Muscle layer of duodenum (tissue), 2 donors: ENCODE measurements around the gene TXNDC12.

Experiments used
- H3K27ac ChIP-seq: one replicate; pipeline ENCODE4 v1.7.0; 2013; ENCODE audit warnings: mild to moderate bottlenecking, low read length
- H3K27me3 ChIP-seq: one replicate; pipeline ENCODE4 v1.7.0; 2013; ENCODE audit warnings: low read depth, mild to moderate bottlenecking, control low read depth, low read length
- H3K36me3 ChIP-seq, 2 donors: one replicate each; pipeline ENCODE4 v1.7.0; 2013; ENCODE audit warnings: low read length in 2 of 2, control low read depth in 1 of 2, mild to moderate bottlenecking in 1 of 2; ENCODE audit not compliant: insufficient read depth in 2 of 2, control insufficient read depth in 1 of 2
- H3K4me1 ChIP-seq, 2 donors: one replicate each; pipeline ENCODE4 v1.7.0; 2013; ENCODE audit warnings: low read length in 2 of 2, mild to moderate bottlenecking in 2 of 2, control low read depth in 1 of 2, moderate library complexity in 1 of 2; ENCODE audit not compliant: insufficient read depth in 2 of 2, control insufficient read depth in 1 of 2
- H3K4me3 ChIP-seq, 2 donors: one replicate each; pipeline ENCODE4 v1.7.0; 2013; ENCODE audit warnings: low read length in 2 of 2, low read depth in 1 of 2, mild to moderate bottlenecking in 1 of 2
- H3K9me3 ChIP-seq, 2 donors: one replicate each; pipeline ENCODE4 v1.7.0; 2013; ENCODE audit warnings: low read length in 2 of 2, control low read depth in 1 of 2, mild to moderate bottlenecking in 1 of 2; ENCODE audit not compliant: control insufficient read depth in 1 of 2
- donor health status: healthy.

The TXNDC12 gene

DNA sequence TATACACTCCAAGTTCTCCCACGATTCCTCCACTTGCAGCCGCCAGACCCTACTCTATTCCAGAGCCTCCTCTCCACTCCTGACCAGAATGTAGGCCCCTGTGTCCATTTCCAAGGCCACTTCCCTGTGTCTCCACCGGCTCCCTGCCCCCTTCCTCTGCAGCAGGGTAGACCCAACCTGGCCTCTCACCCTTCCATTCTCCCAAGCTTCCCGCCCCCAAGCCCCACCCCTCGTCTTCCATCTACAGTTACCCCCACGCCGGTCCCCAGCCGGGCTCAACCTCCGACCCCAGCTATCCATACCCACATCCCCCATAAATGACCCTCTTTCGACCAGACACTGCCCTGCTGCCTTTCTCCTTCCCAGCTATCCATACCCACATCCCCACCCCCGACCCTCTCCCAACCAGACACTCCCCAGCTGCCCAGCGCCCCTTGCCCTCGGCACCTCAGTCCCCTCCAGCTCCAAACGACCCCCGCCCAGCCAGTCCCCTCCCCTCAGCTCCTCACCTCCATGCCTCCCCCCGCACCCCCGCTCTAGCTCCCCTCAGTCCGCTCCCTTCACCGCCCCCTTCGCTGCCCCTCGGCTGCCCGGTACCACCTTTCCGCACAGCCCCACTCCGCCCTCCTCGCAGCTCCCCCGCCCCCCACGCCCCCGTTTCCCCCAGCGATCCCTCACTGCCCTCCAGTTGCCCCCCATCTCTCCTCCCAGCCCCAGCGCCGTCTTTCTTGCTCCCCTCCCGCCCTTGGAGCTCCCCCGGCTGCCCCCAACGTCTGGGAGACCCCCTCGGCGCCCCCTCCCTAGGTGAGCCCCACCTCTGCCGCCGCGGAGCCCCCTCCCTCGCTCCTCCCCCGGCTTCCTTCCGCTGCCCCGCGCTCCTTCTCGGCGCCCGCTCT, 65.2 kb downstream of the TXNDC12 start:
- no peak overlapping the region for H3K27ac ChIP-seq
- peak overlapping the region in 1 of 2 donors; percentile 66 for H3K4me3 ChIP-seq
- H3K36me3 ChIP-seq, result no peaks in the 10 kb centered on the region
- H3K4me1 ChIP-seq, result no peaks in the 10 kb centered on the region
- peaks cover 24% of the 10 kb centered on the region for H3K27me3 ChIP-seq
- no peaks in the 10 kb centered on the region for H3K9me3 ChIP-seq

DNA sequence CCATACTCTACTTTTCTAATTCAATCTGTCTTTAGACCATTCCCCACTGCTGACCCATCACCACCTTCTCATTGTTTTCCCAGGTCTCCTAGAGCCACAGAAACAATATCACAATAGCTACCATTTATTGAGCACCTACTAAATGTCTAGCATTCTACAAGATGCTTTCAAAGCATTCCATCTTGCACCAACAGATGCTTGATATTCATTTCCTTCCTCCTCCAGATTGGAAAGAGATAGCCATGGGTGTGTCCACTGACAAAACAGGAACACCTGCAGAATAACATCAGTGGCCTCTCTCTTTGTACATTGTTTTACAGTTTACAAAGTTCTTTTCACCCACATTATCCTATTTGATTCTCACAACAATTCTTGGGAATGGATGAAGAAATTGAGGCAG, 66.7 kb downstream of the TXNDC12 start:
- no peak overlapping the region for H3K27ac ChIP-seq
- H3K9me3 ChIP-seq, result no peaks in the 10 kb centered on the region
- peaks cover 24% of the 10 kb centered on the region for H3K27me3 ChIP-seq
- H3K4me1 ChIP-seq, result no peaks in the 10 kb centered on the region
- H3K36me3 ChIP-seq, result no peaks in the 10 kb centered on the region
- no peak overlapping the region for H3K4me3 ChIP-seq

DNA sequence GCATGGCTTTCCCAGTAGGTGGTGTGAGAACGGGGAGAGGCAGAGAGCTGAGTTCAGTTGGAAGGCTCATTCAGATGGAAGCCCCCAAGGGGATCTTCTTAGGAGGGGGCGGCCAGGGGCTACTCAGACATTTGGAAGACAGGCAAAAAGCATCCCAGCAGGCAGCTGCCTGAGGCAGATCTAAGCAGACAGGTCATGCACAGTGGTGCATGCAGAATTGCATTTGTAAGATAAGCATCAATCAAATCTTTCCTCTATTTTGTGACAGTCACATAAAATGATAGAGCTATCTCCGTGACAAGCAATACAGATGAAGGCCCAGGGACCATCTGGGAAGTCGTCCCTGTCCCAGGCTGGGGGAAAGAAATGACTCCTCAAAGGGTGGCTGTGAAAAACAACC, 68.3 kb downstream of the TXNDC12 start:
- Histone ChIP-seq H3K4me1 (no peaks in the 10 kb centered on the region), H3K27ac (no peak overlapping the region), H3K36me3 (no peaks in the 10 kb centered on the region), H3K9me3 (no peaks in the 10 kb centered on the region), H3K4me3 (no peak overlapping the region), H3K27me3 (peaks cover 11% of the 10 kb centered on the region)

DNA sequence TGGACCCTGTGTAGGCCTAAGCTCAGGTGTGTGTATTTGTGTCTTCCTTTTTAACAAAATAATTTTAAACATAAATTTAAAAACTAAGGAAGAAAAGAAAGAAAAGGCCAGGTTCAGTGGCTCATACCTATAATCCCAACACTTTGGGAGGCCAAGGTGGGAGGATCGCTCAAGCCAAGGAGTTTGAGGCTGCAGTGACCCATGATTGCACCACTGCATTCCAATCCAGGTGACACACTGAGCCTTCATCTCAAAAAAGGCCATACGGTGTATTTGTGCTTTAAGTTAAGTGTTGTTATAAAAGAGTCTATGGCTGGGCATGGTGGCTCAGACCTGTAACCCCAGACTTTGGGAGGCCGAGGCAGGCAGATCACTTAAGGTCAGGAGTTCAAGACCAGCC, 72.8 kb downstream of the TXNDC12 start:
- Histone ChIP-seq H3K36me3 (no peaks in the 10 kb centered on the region), H3K4me3 (no peak overlapping the region), H3K4me1 (no peaks in the 10 kb centered on the region), H3K9me3 (no peaks in the 10 kb centered on the region), H3K27me3 (no peaks in the 10 kb centered on the region), H3K27ac (no peak overlapping the region)

DNA sequence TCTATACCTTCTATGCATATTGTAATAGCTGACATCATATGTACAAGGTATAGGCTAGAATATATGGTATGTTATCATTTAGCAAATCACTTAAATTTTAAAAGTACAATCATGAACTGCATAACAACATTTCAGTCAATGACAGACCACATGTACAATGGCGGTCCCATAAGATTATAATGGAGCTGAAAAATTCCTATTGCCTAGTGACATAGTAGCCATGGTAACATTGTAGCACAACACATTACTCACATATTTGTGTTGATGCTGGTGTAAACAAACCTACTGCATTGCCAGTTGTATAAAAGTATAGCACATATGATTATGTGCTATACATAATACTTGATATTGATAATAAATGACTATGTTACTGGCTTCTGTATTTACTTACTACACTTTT, 73.4 kb downstream of the TXNDC12 start:
- no peaks in the 10 kb centered on the region for H3K4me1 ChIP-seq

DNA sequence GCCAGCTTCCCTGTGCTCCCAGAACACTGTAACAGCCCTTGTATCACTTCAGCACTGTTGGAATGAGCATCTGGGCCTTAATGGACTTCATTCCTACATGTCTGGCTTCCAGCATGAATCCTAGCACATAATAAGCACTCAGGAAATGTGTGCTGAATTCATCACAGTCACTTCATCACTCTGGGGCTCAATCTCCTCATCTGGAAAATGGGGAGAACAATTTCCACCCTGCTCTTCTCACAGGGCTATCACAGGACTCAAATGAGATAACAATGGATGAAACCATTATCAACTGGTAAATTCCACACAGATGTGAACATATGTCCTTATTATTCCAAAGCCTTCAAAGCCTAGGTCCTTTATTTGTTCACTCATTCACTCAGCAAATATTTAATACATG, 76.9 kb downstream of the TXNDC12 start:
- H3K27ac ChIP-seq, result no peak overlapping the region
- H3K27me3 ChIP-seq, result no peaks in the 10 kb centered on the region
- H3K4me1 ChIP-seq, result no peaks in the 10 kb centered on the region
- no peaks in the 10 kb centered on the region for H3K36me3 ChIP-seq
- H3K4me3 ChIP-seq, result no peak overlapping the region
- no peaks in the 10 kb centered on the region for H3K9me3 ChIP-seq

More for the DNA sequence above, 73.4 kb downstream of the TXNDC12 start:
- no peaks in the 10 kb centered on the region for H3K36me3 ChIP-seq
- H3K27me3 ChIP-seq, result no peaks in the 10 kb centered on the region
- no peaks in the 10 kb centered on the region for H3K9me3 ChIP-seq
- H3K4me3 ChIP-seq, result no peak overlapping the region
- no peak overlapping the region for H3K27ac ChIP-seq

DNA sequence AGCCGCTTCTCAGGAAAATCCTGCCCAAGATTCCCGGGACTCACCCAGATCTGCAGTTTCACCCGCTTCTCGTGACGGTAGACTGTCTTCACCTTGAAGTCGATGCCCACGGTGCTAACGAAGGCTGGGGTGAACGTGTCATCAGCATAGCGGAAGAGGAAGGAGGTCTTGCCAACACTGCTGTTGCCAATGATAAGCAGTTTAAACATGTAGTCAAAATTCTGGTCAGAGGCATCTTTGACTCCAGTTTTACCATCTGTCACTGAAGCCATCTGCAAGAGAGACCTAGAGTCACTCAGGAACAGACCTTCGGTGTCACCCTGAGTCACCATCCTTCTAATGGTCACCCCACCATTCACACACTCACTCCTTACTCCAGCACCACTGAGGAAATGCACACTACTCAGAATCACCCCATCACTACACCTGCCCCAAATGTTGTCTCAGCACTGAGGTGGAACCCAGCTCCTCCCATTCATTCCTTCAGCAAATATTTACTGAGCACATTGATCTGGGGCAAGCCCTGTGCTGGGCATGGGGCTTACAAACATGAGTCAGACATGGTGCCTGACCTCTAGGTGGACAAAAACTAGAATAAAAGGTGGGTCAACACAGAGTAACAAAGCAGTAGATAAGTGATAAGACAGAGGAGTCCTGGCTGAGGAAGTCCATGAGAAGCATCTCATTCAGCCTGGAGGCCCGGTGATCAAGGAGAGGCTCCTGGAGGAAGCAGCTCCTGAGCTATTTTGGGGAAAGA, 78.0 kb downstream of the TXNDC12 start:
- H3K9me3 ChIP-seq, result no peaks in the 10 kb centered on the region
- no peaks in the 10 kb centered on the region for H3K36me3 ChIP-seq
- no peak overlapping the region for H3K4me3 ChIP-seq
- H3K27ac ChIP-seq, result no peak overlapping the region
- no peaks in the 10 kb centered on the region for H3K27me3 ChIP-seq
- H3K4me1 ChIP-seq, result no peaks in the 10 kb centered on the region

DNA sequence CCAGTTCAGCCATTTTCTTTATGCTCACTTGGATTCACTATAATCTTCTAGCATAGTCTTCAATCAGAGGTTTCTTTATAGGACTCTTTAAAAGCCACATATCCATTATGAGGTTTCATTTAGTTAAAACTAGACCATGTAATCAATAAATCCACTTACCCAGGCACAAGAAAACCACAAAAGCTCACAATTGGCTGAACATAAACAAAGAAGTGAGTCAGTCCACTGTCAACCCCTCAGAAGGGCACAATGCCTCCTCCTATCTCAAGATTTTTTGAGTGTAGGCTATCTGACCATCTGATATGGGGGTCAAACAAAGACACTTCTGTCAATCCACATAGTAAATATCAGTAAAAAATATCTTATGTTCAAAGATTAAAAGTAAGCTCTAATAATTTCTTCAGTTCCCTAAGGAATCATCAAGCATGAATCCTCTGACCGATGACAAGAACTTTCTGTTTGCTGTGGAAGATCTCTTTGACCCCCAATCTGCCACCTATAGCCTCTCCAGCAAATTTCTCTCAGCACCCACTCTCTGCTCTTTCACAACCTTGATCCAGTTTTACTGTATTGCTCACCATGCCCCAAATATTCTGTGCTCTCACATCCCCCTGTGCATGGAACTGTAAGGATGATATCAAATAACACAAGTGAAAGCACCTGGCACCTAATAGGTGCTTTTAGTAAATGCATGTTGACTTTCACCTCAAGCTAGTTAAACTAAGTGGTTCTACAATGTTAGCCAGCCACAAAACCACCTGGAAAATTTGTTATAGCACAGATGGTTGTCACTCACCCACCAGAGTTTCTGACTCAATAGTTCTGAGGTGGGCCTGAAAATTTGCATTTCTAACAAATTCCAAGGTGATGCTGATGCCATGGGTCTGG, 81.2 kb downstream of the TXNDC12 start:
- Histone ChIP-seq H3K4me3 (no peak overlapping the region), H3K4me1 (no peaks in the 10 kb centered on the region), H3K36me3 (no peaks in the 10 kb centered on the region), H3K27me3 (no peaks in the 10 kb centered on the region), H3K27ac (no peak overlapping the region), H3K9me3 (no peaks in the 10 kb centered on the region)
